Upper lobe of left lung (tissue), 4 donors: ENCODE results near the gene SLC6A6.

Experiments
- POLR2A ChIP-seq, 4 donors: fragments of 450-650 bp; IDR thresholded peaks; one replicate each; pipeline ENCODE4 v1.5.1; 2016 to 2017; ENCODE audit warnings: antibody characterized with exemption in 4 of 4, mild to moderate bottlenecking in 2 of 4
- TF ChIP-seq, protein P1 (sequence below), 6 experiments: fragments of 450-650 bp in 4 of 6; fragments of 200-600 bp in 2 of 6; sonication (generic) in 2 of 6; IDR thresholded peaks; one replicate each; pipeline ENCODE4 v1.5.1; 2016 to 2019; ENCODE audit warnings: antibody characterized with exemption in 6 of 6

DNA sequence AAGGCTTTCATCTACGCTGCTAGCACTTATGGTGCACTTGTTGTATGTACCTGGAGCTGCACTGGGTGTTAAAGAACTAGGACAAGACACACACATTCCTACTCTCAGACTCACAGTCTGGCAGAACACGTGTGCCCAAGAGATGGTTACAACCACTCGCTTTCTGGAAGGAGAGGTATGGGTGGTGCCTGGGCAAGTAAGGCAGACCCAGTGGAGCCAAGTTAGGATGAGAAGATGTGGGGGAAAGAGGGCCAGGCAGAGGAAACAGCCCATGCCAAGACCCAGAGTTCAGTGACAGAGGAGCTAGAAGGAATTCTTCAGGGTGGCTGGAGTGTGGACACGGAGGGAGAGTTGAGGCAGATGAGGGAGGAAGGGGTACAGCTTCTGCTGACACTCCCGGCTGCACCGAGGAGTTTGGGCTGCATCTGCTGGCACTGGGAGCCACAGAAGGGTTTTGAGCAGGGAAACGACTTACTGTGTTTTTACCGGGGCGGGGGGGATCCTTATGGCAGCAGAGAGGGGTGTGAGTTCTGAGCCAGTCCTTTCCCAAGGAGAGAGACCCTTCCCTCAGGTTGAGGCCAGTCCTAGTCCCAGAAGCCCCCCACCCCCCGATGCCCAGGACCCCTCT is 78.7 kb downstream of the SLC6A6 start:
- TF ChIP-seq, protein P1, sequence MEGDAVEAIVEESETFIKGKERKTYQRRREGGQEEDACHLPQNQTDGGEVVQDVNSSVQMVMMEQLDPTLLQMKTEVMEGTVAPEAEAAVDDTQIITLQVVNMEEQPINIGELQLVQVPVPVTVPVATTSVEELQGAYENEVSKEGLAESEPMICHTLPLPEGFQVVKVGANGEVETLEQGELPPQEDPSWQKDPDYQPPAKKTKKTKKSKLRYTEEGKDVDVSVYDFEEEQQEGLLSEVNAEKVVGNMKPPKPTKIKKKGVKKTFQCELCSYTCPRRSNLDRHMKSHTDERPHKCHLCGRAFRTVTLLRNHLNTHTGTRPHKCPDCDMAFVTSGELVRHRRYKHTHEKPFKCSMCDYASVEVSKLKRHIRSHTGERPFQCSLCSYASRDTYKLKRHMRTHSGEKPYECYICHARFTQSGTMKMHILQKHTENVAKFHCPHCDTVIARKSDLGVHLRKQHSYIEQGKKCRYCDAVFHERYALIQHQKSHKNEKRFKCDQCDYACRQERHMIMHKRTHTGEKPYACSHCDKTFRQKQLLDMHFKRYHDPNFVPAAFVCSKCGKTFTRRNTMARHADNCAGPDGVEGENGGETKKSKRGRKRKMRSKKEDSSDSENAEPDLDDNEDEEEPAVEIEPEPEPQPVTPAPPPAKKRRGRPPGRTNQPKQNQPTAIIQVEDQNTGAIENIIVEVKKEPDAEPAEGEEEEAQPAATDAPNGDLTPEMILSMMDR (IDR thresholded peaks at IDR 0.05), result no peak
- TF ChIP-seq POLR2A (IDR thresholded peaks at IDR 0.05), result no peak
